GM21786 (cell line): ENCODE measurements around the gene SUPT7L.
A peak's percentile ranks its signal among the peaks of the same experiment; 100 is the strongest.
"Not testable (repeated sequence)": the region's sequence is repeated elsewhere in the genome, so short reads cannot be mapped to it uniquely, and the experiment has no call there.

Experiments
- ATAC-seq: cut with Tn5 transposase; IDR thresholded peaks from one replicate; pipeline ENCODE4 v1.9.1; 2021; ENCODE audit not compliant: unreplicated experiment

SUPT7L gene

GRCh38 chr2:27687232-27687631 is 23.8 kb upstream of the SUPT7L start:
- ATAC-seq: no peak

DNA sequence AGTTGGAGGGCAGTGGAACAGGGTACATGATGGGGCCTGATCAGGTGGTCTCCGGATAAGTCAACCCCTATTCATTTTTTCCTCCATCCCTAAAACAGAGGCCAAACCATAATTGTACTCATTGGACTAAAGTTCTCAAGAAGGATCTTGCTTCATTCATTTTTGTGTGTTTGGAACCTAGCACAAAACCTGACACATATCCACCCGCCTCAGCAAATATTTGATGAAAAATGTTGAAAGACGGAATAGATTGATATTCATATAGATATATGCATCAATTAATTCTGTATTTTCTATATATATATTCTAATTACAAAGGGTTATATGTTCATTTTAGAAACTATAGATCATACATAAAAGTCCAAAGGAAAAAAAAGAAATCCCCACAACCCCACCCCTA is 22.2 kb upstream of the SUPT7L start:
- ATAC-seq: no peak

- ATAC-seq: not testable (repeated sequence)
These were observed 21.6 kb upstream of the SUPT7L start for GRCh38 chr2:27685006-27685405.

- peak; percentile 76 for ATAC-seq
These were observed 20.1 kb upstream of the SUPT7L start for GRCh38 chr2:27683390-27684071.

- not testable (repeated sequence) for ATAC-seq
These were observed 18.9 kb upstream of the SUPT7L start for GRCh38 chr2:27682334-27682771.

GRCh38 chr2:27681841-27682240 is 18.4 kb upstream of the SUPT7L start:
- ATAC-seq: no peak

- no peak for ATAC-seq
These were observed 17.2 kb upstream of the SUPT7L start for GRCh38 chr2:27680571-27680970.

- no peak for ATAC-seq
These were observed 9.5 kb upstream of the SUPT7L start for GRCh38 chr2:27672723-27673486.

GRCh38 chr2:27671235-27671634 is 7.8 kb upstream of the SUPT7L start:
- no peak for ATAC-seq

GRCh38 chr2:27667446-27667845 is 4.0 kb upstream of the SUPT7L start:
- ATAC-seq: no peak

- ATAC-seq: no peak
These were observed 1.4 kb upstream of the SUPT7L start for GRCh38 chr2:27664622-27665363.

DNA sequence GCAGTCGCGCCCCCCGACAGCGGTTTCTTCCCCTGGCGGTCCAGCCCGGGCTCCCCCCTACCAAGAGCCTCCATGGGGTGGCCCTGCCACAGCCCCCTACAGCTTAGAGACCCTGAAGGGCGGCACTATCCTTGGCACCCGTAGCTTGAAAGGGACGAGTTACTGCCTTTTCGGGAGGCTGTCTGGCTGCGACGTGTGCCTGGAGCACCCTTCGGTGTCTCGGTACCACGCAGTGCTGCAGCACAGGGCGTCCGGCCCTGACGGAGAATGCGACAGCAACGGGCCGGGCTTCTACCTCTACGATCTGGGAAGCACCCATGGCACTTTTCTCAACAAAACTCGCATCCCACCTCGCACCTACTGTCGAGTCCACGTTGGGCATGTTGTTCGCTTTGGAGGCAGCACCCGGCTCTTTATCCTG is 750 bp upstream of the SUPT7L start:
- ATAC-seq: no peak

GRCh38 chr2:27661371-27661770 is 2.0 kb downstream of the SUPT7L start:
- ATAC-seq: no peak

DNA sequence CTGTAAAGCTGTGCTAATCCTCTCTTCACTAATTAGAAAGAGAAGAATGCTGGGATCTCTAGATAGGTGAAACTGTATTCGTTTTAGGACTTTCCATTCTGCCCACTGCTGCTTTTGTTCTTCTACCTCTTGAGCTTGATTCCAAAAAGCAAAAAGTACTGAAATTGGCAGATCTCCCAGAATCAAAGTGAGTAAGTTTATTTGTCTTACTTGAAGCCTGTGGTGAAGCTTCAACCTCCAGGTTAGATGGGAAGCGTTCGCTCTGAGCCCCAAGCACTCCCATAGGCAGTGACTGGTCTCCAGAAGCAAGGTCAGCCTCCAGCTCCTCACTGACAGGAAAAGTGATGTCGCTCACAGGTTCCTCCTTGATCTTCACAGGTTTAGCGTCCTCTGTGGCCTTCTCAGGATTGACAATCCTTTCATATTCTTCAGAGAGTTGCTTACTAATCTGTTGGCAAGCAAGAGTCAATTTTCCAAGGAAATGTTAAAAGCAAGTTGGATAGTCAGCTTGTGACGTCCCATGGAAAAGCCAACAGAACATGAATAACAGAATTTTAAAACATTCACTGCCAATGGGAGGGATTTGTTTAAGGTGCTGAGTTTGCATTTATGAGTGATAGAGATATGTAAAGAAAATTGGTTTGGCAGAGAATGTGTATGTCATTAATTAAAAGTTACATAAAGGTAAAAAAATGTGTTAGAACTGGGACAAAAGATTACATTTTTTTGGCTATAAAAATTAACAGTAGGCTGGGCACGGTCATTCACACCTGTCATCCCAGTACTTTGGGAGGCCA is 8.1 kb downstream of the SUPT7L start:
- ATAC-seq: no peak

DNA sequence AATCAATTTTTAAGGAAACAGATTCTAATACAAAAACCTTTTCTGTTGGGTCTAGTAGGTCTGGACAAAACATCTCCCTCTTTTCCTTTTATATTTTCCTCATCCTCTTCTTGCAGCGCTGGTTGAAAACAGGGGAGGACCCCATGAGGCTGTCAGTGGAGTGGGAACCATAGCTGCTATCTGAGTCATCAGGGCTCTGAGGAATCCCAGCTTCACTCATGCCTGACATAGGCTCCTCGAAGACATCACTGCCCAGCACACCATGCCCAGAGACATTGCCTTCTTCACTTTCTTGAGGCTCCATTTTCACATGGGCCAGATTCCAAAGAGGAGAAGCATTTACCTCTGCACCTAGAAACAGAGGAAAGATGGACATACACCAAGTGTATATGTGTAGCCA is 10.0 kb downstream of the SUPT7L start:
- ATAC-seq: no peak

DNA sequence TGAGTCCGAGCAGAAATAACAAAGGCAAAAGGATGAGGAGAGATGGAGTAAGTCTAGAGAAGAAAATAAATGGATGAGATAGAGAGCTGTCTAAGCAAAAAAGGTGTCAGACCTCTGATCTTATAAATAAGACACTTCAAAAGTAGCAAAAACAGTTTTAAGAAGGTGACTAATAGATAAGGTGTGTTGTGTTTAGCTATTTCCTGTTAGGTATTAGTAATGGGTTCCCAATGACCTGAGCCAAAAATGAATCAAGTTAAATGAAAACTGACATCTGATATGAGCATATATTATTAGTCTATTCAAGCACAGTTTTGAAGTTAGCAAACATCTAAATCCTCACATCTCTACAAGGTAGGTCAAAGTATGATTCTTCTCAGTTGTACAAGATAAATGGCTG is 10.6 kb downstream of the SUPT7L start:
- no peak for ATAC-seq

DNA sequence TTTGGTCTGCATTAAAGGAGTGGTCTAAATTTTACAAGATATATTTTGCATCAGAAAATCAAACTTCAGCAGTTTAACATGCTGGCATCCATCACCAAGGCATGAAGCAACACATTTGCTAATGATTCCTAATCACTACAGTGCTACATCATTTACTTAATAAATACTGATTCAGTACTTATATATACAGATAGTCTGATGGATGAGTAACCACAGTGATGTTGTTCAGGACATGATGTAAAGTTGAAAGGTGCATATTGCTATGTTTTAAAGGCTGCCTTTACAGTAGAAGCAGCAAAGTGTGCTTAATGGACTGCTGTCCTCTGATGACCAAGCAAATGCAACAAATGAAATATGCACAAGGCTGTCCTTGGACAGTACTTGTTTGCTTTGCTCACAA is 11.1 kb downstream of the SUPT7L start:
- ATAC-seq: no peak

DNA sequence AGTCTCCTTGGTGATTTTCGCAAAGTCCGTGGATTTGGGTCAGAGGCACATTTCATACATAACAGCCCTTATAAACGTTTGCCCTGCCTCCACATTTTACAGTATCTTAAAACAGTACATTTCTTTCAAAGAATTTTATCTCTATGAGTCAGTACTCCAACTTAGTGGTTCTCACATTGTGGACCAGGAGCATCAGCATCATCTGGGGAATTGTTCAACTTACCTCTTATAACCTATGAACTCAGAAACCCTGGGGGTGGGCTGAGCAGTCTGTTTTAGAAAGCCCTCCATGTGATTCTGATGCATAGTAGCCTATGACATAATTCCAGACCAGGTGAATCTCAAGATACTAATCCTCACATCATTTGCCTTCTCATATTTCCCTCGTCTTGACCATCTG is 12.4 kb downstream of the SUPT7L start:
- no peak for ATAC-seq

DNA sequence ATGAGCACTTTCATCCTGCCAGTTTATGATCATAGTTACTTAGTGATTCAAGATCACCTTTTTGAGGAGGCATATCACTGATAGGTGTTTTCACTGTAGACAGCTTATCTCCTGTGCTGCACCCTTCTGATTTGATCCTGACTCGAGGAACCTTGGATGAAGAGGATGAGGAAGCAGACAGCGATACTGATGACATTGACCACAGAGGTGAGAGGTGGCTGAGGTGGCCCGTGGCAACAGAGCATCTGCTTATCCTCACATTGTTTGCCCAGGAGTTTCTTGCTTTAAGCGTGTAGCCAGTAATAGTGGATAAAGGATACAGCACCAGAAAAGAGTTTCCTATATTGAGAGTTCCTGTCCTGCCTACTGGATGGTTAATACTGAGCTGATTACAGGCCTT is 15.7 kb downstream of the SUPT7L start:
- ATAC-seq: no peak

DNA sequence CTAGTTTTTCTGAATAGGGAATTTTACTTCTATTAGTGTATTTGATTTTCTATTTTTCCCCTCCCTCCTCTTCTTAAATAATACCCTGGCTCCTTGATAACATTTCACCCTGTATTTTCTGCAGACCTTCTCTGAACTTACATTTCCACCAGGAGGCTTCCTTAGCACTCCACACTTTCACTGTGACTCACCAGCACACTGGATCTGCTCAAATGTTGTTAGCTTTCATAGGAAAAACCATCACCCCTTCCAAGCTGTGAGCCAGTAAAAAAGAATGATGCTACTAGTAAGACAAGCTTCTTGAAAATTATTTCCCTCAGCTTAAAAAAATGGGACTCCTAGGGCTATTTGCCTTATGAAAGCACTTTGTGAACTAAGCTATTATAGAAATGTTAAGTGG is 16.1 kb downstream of the SUPT7L start:
- ATAC-seq: no peak

DNA sequence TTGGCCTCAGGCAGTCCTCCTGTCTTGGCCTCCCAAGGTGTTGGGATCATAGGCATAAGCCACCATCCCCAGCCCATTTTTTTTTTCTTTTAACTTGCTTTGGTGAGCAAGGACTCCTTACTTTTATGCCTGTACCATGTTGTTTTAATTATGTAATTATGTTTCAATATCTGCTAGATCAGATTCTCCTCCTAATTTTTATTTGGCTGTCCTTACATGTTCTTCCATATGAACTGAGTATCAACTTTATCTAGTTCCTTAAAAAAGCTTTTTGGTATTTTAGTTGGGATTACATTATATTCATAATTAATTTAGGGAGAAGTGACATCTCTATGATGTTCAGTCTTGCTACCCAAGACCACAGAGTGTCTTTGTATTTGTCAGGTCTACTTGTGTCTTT is 18.2 kb downstream of the SUPT7L start:
- ATAC-seq: no peak
